Neural cell (in vitro differentiated cells): ENCODE results near the gene CACNA2D4. TPM values are rescaled to one million over a fixed set of nuclear protein-coding genes. Genes with fewer than 3 reads are reported as not detected.

Experiments
- H2AFZ ChIP-seq: fragments of 200-600, 300-800 bp; sonication (generic), shearing (Covaris generic); 2 replicates; pipeline ENCODE4 v1.6.0; 2014; ENCODE audit warnings: low read depth, mild to moderate bottlenecking, antibody characterized with exemption, low read length, moderate library complexity
- H3F3A ChIP-seq: fragments of 200-600 bp; shearing (Covaris generic); 2 replicates; pipeline ENCODE4 v1.6.1; 2016; ENCODE audit warnings: mild to moderate bottlenecking, moderate library complexity, mixed read lengths, antibody characterized with exemption, low read length; ENCODE audit not compliant: insufficient read depth, poor library complexity, severe bottlenecking
- H3K27ac ChIP-seq: fragments of 200-600, 300-800 bp; sonication (generic), shearing (Covaris generic); 2 replicates; pipeline ENCODE4 v1.5.1; 2014; ENCODE audit warnings: mild to moderate bottlenecking, low read length, moderate library complexity
- H3K27me3 ChIP-seq: fragments of 300-800, 200-600 bp; sonication (generic), shearing (Covaris generic); 2 replicates; pipeline ENCODE4 v1.6.0; 2014; ENCODE audit warnings: mild to moderate bottlenecking, low read depth, low read length, moderate library complexity; ENCODE audit not compliant: insufficient read depth
- H3K36me3 ChIP-seq: fragments of 300-800, 200-600 bp; sonication (generic), shearing (Covaris generic); 2 replicates; pipeline ENCODE4 v1.5.1; 2014; ENCODE audit warnings: mild to moderate bottlenecking, antibody characterized with exemption, low read length, moderate library complexity; ENCODE audit not compliant: insufficient read depth
- H3K4me2 ChIP-seq: fragments of 300-800, 200-600 bp; sonication (generic), shearing (Covaris generic); 2 replicates; pipeline ENCODE4 v1.6.0; 2014; ENCODE audit warnings: mild to moderate bottlenecking, low read length
- H3K4me3 ChIP-seq: fragments of 300-800, 200-600 bp; sonication (generic), shearing (Covaris generic); 2 replicates; pipeline ENCODE4 v1.5.1; 2014; ENCODE audit warnings: mild to moderate bottlenecking, low read length, moderate library complexity
- H3K79me2 ChIP-seq: fragments of 200-600 bp; shearing (Covaris generic); replicated peaks from 2 replicates; pipeline ENCODE4 v1.6.0; 2014; ENCODE audit warnings: mild to moderate bottlenecking, low read length, moderate library complexity; ENCODE audit not compliant: insufficient read depth
- H3K9ac ChIP-seq: fragments of 300-800, 200-600 bp; sonication (generic), shearing (Covaris generic); 2 replicates; pipeline ENCODE4 v1.6.1; 2016; ENCODE audit warnings: mild to moderate bottlenecking, low read length, mixed read lengths
- H3K9me2 ChIP-seq: fragments of 200-600 bp; shearing (Covaris generic); 2 replicates; pipeline ENCODE4 v1.6.1; 2016; ENCODE audit warnings: mild to moderate bottlenecking, low read length, mixed read lengths; ENCODE audit not compliant: insufficient read depth
- H3K9me3 ChIP-seq: fragments of 200-600, 300-800 bp; sonication (generic), shearing (Covaris generic); 2 replicates; pipeline ENCODE4 v1.6.1; 2016; ENCODE audit warnings: mild to moderate bottlenecking, mixed run types, low read length, moderate library complexity, mixed read lengths
- H4K20me1 ChIP-seq: fragments of 200-600 bp; shearing (Covaris generic); 2 replicates; pipeline ENCODE4 v1.6.1; 2016; ENCODE audit warnings: mild to moderate bottlenecking, mixed run types; ENCODE audit not compliant: insufficient read depth
- EP300 ChIP-seq: fragments of 450-650 bp; conservative IDR thresholded peaks from 2 replicates; pipeline ENCODE4 v1.6.1; 2014; ENCODE audit warnings: antibody characterized with exemption, mild to moderate bottlenecking, moderate library complexity; ENCODE audit not compliant: poor library complexity, severe bottlenecking
- EZH2 ChIP-seq: fragments of 200-600, 300-800 bp; shearing (Covaris generic), sonication (generic); IDR thresholded peaks from 2 replicates; pipeline ENCODE4 v1.6.1; 2014; ENCODE audit warnings: antibody characterized with exemption, low read length, borderline replicate concordance, mild to moderate bottlenecking; ENCODE audit not compliant: insufficient read depth, poor library complexity, severe bottlenecking
- MXI1 ChIP-seq: fragments of 450-650 bp; conservative IDR thresholded peaks from 2 replicates; pipeline ENCODE4 v1.6.1; 2014; ENCODE audit warnings: antibody characterized with exemption, mild to moderate bottlenecking; ENCODE audit not compliant: poor library complexity, severe bottlenecking
- POLR2AphosphoS5 ChIP-seq: IDR thresholded peaks from 2 replicates; pipeline ENCODE4 v1.6.1; 2012
- RAD21 ChIP-seq: fragments of 450-650 bp; conservative IDR thresholded peaks from 2 replicates; pipeline ENCODE4 v1.6.1; 2014; ENCODE audit warnings: antibody characterized with exemption, mild to moderate bottlenecking, moderate library complexity
- SMC3 ChIP-seq: fragments of 450-650 bp; conservative IDR thresholded peaks from 2 replicates; pipeline ENCODE4 v1.6.1; 2014; ENCODE audit warnings: antibody characterized with exemption, mild to moderate bottlenecking, moderate library complexity; ENCODE audit not compliant: poor library complexity
- TAF1 ChIP-seq: IDR thresholded peaks from 2 replicates; pipeline ENCODE4 v1.6.1; 2012; ENCODE audit warnings: low read depth
- polyA plus RNA-seq: library from polyadenylated mRNA; depleted of rRNA; stranded (reverse); fragments of >200 nt; gene quantifications from 2 replicates; pipeline ENCODE4 v1.2.3, GENCODE V29; 2014
- TF ChIP-seq, protein P1 (sequence below): fragments of 450-650 bp; IDR thresholded peaks from 2 replicates; pipeline ENCODE4 v1.5.1; 2014; ENCODE audit warnings: antibody characterized with exemption, mild to moderate bottlenecking, moderate library complexity; ENCODE audit not compliant: poor library complexity, severe bottlenecking
- TF ChIP-seq, protein P2 (sequence below): IDR thresholded peaks from 2 replicates; pipeline ENCODE4 v1.6.1; 2012; ENCODE audit warnings: borderline replicate concordance

Gene CACNA2D4
- polyA plus RNA-seq, 1 donor from 2014 or later = not detected

- H3K4me3 ChIP-seq = no peak overlapping the region
Measured at GRCh38 chr12:1911598-1912575, 6.6 kb downstream of the CACNA2D4 start.

GRCh38 chr12:1910468-1910867 lies 8.0 kb downstream of the CACNA2D4 start:
- no peak overlapping the region for H3K9ac ChIP-seq
- no peak overlapping the region for H2AFZ ChIP-seq
- H3K4me2 ChIP-seq = no peak overlapping the region
- H3K4me3 ChIP-seq = no peak overlapping the region
- H3K9me2 ChIP-seq = no peaks in the 10 kb centered on the region
- no peaks in the 10 kb centered on the region for H3K36me3 ChIP-seq
- no peaks in the 10 kb centered on the region for H3K79me2 ChIP-seq
- H3K27ac ChIP-seq = no peak overlapping the region
- H3K27me3 ChIP-seq = no peaks in the 10 kb centered on the region
- H4K20me1 ChIP-seq = no peaks in the 10 kb centered on the region
- no peaks in the 10 kb centered on the region for H3F3A ChIP-seq
- no peaks in the 10 kb centered on the region for H3K9me3 ChIP-seq
- TF ChIP-seq MXI1 (no peak), RAD21 (no peak), TAF1 (no peak), SMC3 (no peak), EZH2 (no peak), EP300 (no peak)
- TF ChIP-seq, protein P1, sequence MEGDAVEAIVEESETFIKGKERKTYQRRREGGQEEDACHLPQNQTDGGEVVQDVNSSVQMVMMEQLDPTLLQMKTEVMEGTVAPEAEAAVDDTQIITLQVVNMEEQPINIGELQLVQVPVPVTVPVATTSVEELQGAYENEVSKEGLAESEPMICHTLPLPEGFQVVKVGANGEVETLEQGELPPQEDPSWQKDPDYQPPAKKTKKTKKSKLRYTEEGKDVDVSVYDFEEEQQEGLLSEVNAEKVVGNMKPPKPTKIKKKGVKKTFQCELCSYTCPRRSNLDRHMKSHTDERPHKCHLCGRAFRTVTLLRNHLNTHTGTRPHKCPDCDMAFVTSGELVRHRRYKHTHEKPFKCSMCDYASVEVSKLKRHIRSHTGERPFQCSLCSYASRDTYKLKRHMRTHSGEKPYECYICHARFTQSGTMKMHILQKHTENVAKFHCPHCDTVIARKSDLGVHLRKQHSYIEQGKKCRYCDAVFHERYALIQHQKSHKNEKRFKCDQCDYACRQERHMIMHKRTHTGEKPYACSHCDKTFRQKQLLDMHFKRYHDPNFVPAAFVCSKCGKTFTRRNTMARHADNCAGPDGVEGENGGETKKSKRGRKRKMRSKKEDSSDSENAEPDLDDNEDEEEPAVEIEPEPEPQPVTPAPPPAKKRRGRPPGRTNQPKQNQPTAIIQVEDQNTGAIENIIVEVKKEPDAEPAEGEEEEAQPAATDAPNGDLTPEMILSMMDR = no peak
- TF ChIP-seq, protein P2, sequence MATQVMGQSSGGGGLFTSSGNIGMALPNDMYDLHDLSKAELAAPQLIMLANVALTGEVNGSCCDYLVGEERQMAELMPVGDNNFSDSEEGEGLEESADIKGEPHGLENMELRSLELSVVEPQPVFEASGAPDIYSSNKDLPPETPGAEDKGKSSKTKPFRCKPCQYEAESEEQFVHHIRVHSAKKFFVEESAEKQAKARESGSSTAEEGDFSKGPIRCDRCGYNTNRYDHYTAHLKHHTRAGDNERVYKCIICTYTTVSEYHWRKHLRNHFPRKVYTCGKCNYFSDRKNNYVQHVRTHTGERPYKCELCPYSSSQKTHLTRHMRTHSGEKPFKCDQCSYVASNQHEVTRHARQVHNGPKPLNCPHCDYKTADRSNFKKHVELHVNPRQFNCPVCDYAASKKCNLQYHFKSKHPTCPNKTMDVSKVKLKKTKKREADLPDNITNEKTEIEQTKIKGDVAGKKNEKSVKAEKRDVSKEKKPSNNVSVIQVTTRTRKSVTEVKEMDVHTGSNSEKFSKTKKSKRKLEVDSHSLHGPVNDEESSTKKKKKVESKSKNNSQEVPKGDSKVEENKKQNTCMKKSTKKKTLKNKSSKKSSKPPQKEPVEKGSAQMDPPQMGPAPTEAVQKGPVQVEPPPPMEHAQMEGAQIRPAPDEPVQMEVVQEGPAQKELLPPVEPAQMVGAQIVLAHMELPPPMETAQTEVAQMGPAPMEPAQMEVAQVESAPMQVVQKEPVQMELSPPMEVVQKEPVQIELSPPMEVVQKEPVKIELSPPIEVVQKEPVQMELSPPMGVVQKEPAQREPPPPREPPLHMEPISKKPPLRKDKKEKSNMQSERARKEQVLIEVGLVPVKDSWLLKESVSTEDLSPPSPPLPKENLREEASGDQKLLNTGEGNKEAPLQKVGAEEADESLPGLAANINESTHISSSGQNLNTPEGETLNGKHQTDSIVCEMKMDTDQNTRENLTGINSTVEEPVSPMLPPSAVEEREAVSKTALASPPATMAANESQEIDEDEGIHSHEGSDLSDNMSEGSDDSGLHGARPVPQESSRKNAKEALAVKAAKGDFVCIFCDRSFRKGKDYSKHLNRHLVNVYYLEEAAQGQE = no peak

More at GRCh38 chr12:1911598-1912575, 6.6 kb downstream of the CACNA2D4 start:
- Histone ChIP-seq H2AFZ (no peak overlapping the region), H3K9me2 (no peaks in the 10 kb centered on the region), H3F3A (no peaks in the 10 kb centered on the region), H3K36me3 (no peaks in the 10 kb centered on the region), H3K9ac (no peak overlapping the region), H3K27me3 (no peaks in the 10 kb centered on the region), H3K27ac (no peak overlapping the region), H3K4me2 (no peak overlapping the region), H4K20me1 (no peaks in the 10 kb centered on the region), H3K9me3 (no peaks in the 10 kb centered on the region), H3K79me2 (no peaks in the 10 kb centered on the region)
- TF ChIP-seq TAF1 (no peak), MXI1 (no peak), EP300 (no peak), SMC3 (no peak), POLR2AphosphoS5 (no peak), RAD21 (no peak), EZH2 (no peak)
- TF ChIP-seq, protein P1 = no peak
- TF ChIP-seq, protein P2 = no peak
